ENCODE data around the gene WNT3. TPM values are rescaled to one million over a fixed set of nuclear protein-coding genes. Genes with fewer than 3 reads are reported as not detected.
"Not testable (repeated sequence)": the region's sequence is repeated elsewhere in the genome, so short reads cannot be mapped to it uniquely, and the experiment has no call there.

The WNT3 gene
- total RNA-seq, 1 donor from 2014 or later, result 1.5 TPM

GRCh38 chr17:46770818-46771560 is 47.5 kb downstream of the WNT3 start:
- no peaks in the 10 kb centered on the region for H3K36me3 ChIP-seq
- intact Hi-C loops (cut with DNase I), result no loop called here
- peak overlapping the region; percentile 50 to 81 for H3K4me3 ChIP-seq
- no peak for DNase-seq (ENCODE audit: extremely low spot score in 2 of 2)
- H3K27ac ChIP-seq, result peak overlapping the region; percentile 20
- H3K4me1 ChIP-seq, result peaks cover 29% of the 10 kb centered on the region
- H3K9me3 ChIP-seq, result no peaks in the 10 kb centered on the region
- no peak for TF ChIP-seq POLR2A (IDR thresholded peaks at IDR 0.05)
- TF ChIP-seq CTCF (IDR thresholded peaks at IDR 0.05), result no peak
- TF ChIP-seq POLR2AphosphoS5 (IDR thresholded peaks at IDR 0.05; ENCODE audit: insufficient read depth in 1 of 2, low read depth in 1 of 2), result peak in 1 of 2 donors; percentile 28
- no peaks in the 10 kb centered on the region for H3K27me3 ChIP-seq

GRCh38 chr17:46770439-46770817 is 48.1 kb downstream of the WNT3 start:
- no peaks in the 10 kb centered on the region for H3K36me3 ChIP-seq
- H3K27me3 ChIP-seq, result no peaks in the 10 kb centered on the region
- H3K9me3 ChIP-seq, result no peaks in the 10 kb centered on the region
- no peak overlapping the region for H3K27ac ChIP-seq
- peak overlapping the region in 1 of 2 donors; percentile 81 for H3K4me3 ChIP-seq
- intact Hi-C loops (cut with DNase I), result no loop called here
- peak in 1 of 2 donors; percentile 90 for DNase-seq (ENCODE audit: extremely low spot score in 2 of 2)
- TF ChIP-seq POLR2A (IDR thresholded peaks at IDR 0.05), result no peak
- TF ChIP-seq POLR2AphosphoS5 (IDR thresholded peaks at IDR 0.05; ENCODE audit: insufficient read depth in 1 of 2, low read depth in 1 of 2), result no peak
- no peak for TF ChIP-seq CTCF (IDR thresholded peaks at IDR 0.05)
- peaks cover 29% of the 10 kb centered on the region for H3K4me1 ChIP-seq

GRCh38 chr17:46769531-46770438 is 48.7 kb downstream of the WNT3 start:
- H3K36me3 ChIP-seq, result no peaks in the 10 kb centered on the region
- peaks cover 29% of the 10 kb centered on the region for H3K4me1 ChIP-seq
- peak in 1 of 2 donors; percentile 84 for DNase-seq (ENCODE audit: extremely low spot score in 2 of 2)
- no peaks in the 10 kb centered on the region for H3K27me3 ChIP-seq
- intact Hi-C loops (cut with DNase I), result no loop called here
- no peak for TF ChIP-seq POLR2A (IDR thresholded peaks at IDR 0.05)
- no peak for TF ChIP-seq POLR2AphosphoS5 (IDR thresholded peaks at IDR 0.05; ENCODE audit: insufficient read depth in 1 of 2, low read depth in 1 of 2)
- no peak for TF ChIP-seq CTCF (IDR thresholded peaks at IDR 0.05)
- peak overlapping the region; percentile 28 to 47 for H3K4me3 ChIP-seq
- no peak overlapping the region for H3K27ac ChIP-seq
- H3K9me3 ChIP-seq, result no peaks in the 10 kb centered on the region

- H3K27me3 ChIP-seq; H3K9me3 ChIP-seq; DNase-seq (ENCODE audit: extremely low spot score in 2 of 2); H3K36me3 ChIP-seq; H3K4me3 ChIP-seq; intact Hi-C loops (cut with DNase I); H3K27ac ChIP-seq: not testable (repeated sequence)
- H3K4me1 ChIP-seq, result peaks cover 29% of the 10 kb centered on the region
These were observed 49.6 kb downstream of the WNT3 start for GRCh38 chr17:46768896-46769295.

GRCh38 chr17:46768540-46768870 is 50.0 kb downstream of the WNT3 start:
- intact Hi-C loops (cut with DNase I), result no loop called here
- Histone ChIP-seq H3K27me3 (no peaks in the 10 kb centered on the region), H3K4me3 (no peak overlapping the region), H3K4me1 (peaks cover 29% of the 10 kb centered on the region), H3K27ac (no peak overlapping the region), H3K36me3 (no peaks in the 10 kb centered on the region), H3K9me3 (no peaks in the 10 kb centered on the region)
- peak in 1 of 2 donors; percentile 93 for DNase-seq (ENCODE audit: extremely low spot score in 2 of 2)
- TF ChIP-seq POLR2A (IDR thresholded peaks at IDR 0.05) (no peak), POLR2AphosphoS5 (IDR thresholded peaks at IDR 0.05; ENCODE audit: insufficient read depth in 1 of 2, low read depth in 1 of 2) (no peak), CTCF (IDR thresholded peaks at IDR 0.05) (no peak)

Measured in vagina (tissue), 2 donors.